Neural progenitor cell (in vitro differentiated cells): ENCODE measurements around the gene TMEM39B. TPM values are rescaled to one million over a fixed set of nuclear protein-coding genes. Genes with fewer than 3 reads are reported as not detected.

Experiments
- DNase-seq: peaks from one replicate; pipeline ENCODE4 v3.0.0-alpha.2; 2016; ENCODE audit warnings: low spot score
- H2AFZ ChIP-seq: fragments of 200-600 bp; sonication (generic); replicated peaks from 2 replicates; pipeline ENCODE4 v1.6.1; 2016; ENCODE audit warnings: antibody characterized with exemption
- H3F3A ChIP-seq: fragments of 200-600 bp; sonication (generic); 2 replicates; pipeline ENCODE4 v1.6.1; 2016; ENCODE audit warnings: antibody characterized with exemption, low read depth
- H3K27ac ChIP-seq: fragments of 200-600 bp; sonication (generic); 2 replicates; pipeline ENCODE4 v1.5.1; 2016; ENCODE audit warnings: mild to moderate bottlenecking
- H3K27me3 ChIP-seq: fragments of 200-600 bp; sonication (generic); 2 replicates; pipeline ENCODE4 v1.6.1; 2016; ENCODE audit warnings: mild to moderate bottlenecking, moderate library complexity
- H3K36me3 ChIP-seq: fragments of 200-600 bp; sonication (generic); 2 replicates; pipeline ENCODE4 v1.5.1; 2016
- H3K4me1 ChIP-seq: fragments of 200-600 bp; sonication (generic); 2 replicates; pipeline ENCODE4 v1.6.1; 2016; ENCODE audit warnings: mixed run types
- H3K4me2 ChIP-seq: fragments of 200-600 bp; sonication (generic); 2 replicates; pipeline ENCODE4 v1.6.1; 2016
- H3K4me3 ChIP-seq: fragments of 200-600 bp; sonication (generic); 2 replicates; pipeline ENCODE4 v1.5.1; 2016
- H3K79me2 ChIP-seq: fragments of 200-600 bp; sonication (generic); 2 replicates; pipeline ENCODE4 v1.6.1; 2016; ENCODE audit warnings: low read depth
- H3K9ac ChIP-seq: fragments of 200-600 bp; sonication (generic); 2 replicates; pipeline ENCODE4 v1.6.1; 2016
- H3K9me3 ChIP-seq: fragments of 200-600 bp; sonication (generic); 2 replicates; pipeline ENCODE4 v1.5.1; 2016; ENCODE audit warnings: low read depth
- H4K20me1 ChIP-seq: fragments of 200-600 bp; sonication (generic); 2 replicates; pipeline ENCODE4 v1.6.1; 2016; ENCODE audit warnings: low read depth
- H3K27ac Mint-ChIP-seq: 3 replicates; pipeline ENCODE4 v1.8.0; 2021; ENCODE audit warnings: mixed read lengths
- H3K27me3 Mint-ChIP-seq: 2 replicates; pipeline ENCODE4 v1.8.0; 2022; ENCODE audit warnings: low read depth, mild to moderate bottlenecking, inconsistent platforms, moderate library complexity, mixed read lengths; ENCODE audit not compliant: insufficient read depth
- H3K36me3 Mint-ChIP-seq: 3 replicates; pipeline ENCODE4 v1.8.0; 2021; ENCODE audit warnings: mixed read lengths
- H3K4me1 Mint-ChIP-seq: 3 replicates; pipeline ENCODE4 v1.8.0; 2021; ENCODE audit warnings: mixed read lengths
- H3K4me3 Mint-ChIP-seq: 3 replicates; pipeline ENCODE4 v1.8.0; 2021; ENCODE audit warnings: mild to moderate bottlenecking, moderate library complexity, mixed read lengths
- H3K9me3 Mint-ChIP-seq: 3 replicates; pipeline ENCODE4 v1.8.0; 2020; ENCODE audit warnings: mixed read lengths
- EZH2 ChIP-seq: fragments of 200-600 bp; sonication (generic); IDR thresholded peaks from 2 replicates; pipeline ENCODE4 v1.6.1; 2017; ENCODE audit warnings: antibody characterized with exemption, mild to moderate bottlenecking, moderate library complexity
- EZH2phosphoT487 ChIP-seq: fragments of 200-600 bp; sonication (generic); IDR thresholded peaks from 2 replicates; pipeline ENCODE4 v1.6.1; 2017; ENCODE audit warnings: antibody characterized with exemption
- total RNA-seq: library from RNA; depleted of rRNA; stranded (reverse); fragments of >200 nt; gene quantifications from 2 replicates; pipeline ENCODE4 v1.2.3, GENCODE V29; 2015; ENCODE audit warnings: low replicate concordance
- TF ChIP-seq, protein P1 (sequence below): fragments of 200-600 bp; sonication (generic); IDR thresholded peaks from 2 replicates; pipeline ENCODE4 v1.5.1; 2017; ENCODE audit warnings: antibody characterized with exemption, mild to moderate bottlenecking

TMEM39B gene
- total RNA-seq, 1 donor from 2014 or later, result 2.3 TPM

GRCh38 chr1:32055416-32055815 lies 17.3 kb upstream of the TMEM39B start:
- Histone ChIP-seq H3K27me3 (no peaks in the 10 kb centered on the region), H3K79me2 (peaks cover 8% of the 10 kb centered on the region), H3K9me3 (no peaks in the 10 kb centered on the region), H3K4me2 (no peak overlapping the region), H2AFZ (no peak overlapping the region), H3F3A (peaks cover 42% of the 10 kb centered on the region), H3K4me3 (no peak overlapping the region), H3K9ac (no peak overlapping the region), H3K4me1 (no peaks in the 10 kb centered on the region), H4K20me1 (peaks cover 18% of the 10 kb centered on the region), H3K36me3 (peaks cover 15% of the 10 kb centered on the region), H3K27ac (peak overlapping the region; percentile 10)
- Mint-ChIP-seq H3K27ac (no peak overlapping the region), H3K9me3 (no peaks in the 10 kb centered on the region), H3K27me3 (no peaks in the 10 kb centered on the region), H3K4me3 (no peak overlapping the region), H3K4me1 (peaks cover 5% of the 10 kb centered on the region), H3K36me3 (peaks cover 47% of the 10 kb centered on the region)
- no peak for DNase-seq
- TF ChIP-seq, protein P1, sequence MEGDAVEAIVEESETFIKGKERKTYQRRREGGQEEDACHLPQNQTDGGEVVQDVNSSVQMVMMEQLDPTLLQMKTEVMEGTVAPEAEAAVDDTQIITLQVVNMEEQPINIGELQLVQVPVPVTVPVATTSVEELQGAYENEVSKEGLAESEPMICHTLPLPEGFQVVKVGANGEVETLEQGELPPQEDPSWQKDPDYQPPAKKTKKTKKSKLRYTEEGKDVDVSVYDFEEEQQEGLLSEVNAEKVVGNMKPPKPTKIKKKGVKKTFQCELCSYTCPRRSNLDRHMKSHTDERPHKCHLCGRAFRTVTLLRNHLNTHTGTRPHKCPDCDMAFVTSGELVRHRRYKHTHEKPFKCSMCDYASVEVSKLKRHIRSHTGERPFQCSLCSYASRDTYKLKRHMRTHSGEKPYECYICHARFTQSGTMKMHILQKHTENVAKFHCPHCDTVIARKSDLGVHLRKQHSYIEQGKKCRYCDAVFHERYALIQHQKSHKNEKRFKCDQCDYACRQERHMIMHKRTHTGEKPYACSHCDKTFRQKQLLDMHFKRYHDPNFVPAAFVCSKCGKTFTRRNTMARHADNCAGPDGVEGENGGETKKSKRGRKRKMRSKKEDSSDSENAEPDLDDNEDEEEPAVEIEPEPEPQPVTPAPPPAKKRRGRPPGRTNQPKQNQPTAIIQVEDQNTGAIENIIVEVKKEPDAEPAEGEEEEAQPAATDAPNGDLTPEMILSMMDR, result no peak
- no peak for TF ChIP-seq EZH2phosphoT487
- TF ChIP-seq EZH2, result no peak

DNA sequence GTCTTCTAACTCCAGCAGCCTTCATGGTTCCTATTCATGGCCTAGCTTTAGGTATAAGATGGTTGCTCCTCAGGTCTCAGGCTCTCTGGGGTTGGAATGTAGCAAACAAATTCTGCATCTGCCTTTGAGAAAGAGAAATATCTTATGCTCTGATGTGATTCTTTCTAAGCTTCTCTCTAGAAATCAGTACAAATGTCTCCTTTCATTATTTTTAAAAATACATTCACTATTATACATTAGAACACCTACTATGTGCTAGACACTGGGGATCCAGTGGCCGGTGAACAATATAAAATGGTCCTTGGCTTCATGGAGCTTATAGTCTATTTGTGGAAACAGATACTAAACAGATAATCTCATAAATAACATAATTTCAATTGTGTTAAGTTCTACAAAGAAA lies 16.1 kb upstream of the TMEM39B start:
- H3K9me3 Mint-ChIP-seq, result no peaks in the 10 kb centered on the region
- no peak overlapping the region for H3K4me3 Mint-ChIP-seq
- Histone ChIP-seq H3K27ac (peak overlapping the region; percentile 16), H3K9me3 (no peaks in the 10 kb centered on the region), H3K4me2 (no peak overlapping the region), H3K9ac (no peak overlapping the region), H4K20me1 (peaks cover 7% of the 10 kb centered on the region), H3K4me3 (no peak overlapping the region), H3K36me3 (peaks cover 15% of the 10 kb centered on the region), H3K4me1 (no peaks in the 10 kb centered on the region), H3F3A (peaks cover 54% of the 10 kb centered on the region), H2AFZ (no peak overlapping the region), H3K79me2 (peaks cover 8% of the 10 kb centered on the region), H3K27me3 (no peaks in the 10 kb centered on the region)
- no peaks in the 10 kb centered on the region for H3K27me3 Mint-ChIP-seq
- H3K27ac Mint-ChIP-seq, result no peak overlapping the region
- TF ChIP-seq EZH2phosphoT487, result no peak
- TF ChIP-seq, protein P1, result no peak
- TF ChIP-seq EZH2, result no peak
- no peak for DNase-seq
- H3K36me3 Mint-ChIP-seq, result peaks cover 54% of the 10 kb centered on the region
- H3K4me1 Mint-ChIP-seq, result peaks cover 7% of the 10 kb centered on the region

GRCh38 chr1:32060914-32061313 lies 11.8 kb upstream of the TMEM39B start:
- no peak overlapping the region for H3K27ac Mint-ChIP-seq
- H3K4me2 ChIP-seq, result no peak overlapping the region

GRCh38 chr1:32062867-32063230 lies 9.9 kb upstream of the TMEM39B start:
- Histone ChIP-seq H3K27ac (peak overlapping the region; percentile 47), H3K4me3 (no peak overlapping the region), H3K79me2 (no peaks in the 10 kb centered on the region), H3K27me3 (no peaks in the 10 kb centered on the region), H3K9ac (no peak overlapping the region), H3K4me1 (no peaks in the 10 kb centered on the region), H3F3A (peaks cover 85% of the 10 kb centered on the region), H3K9me3 (no peaks in the 10 kb centered on the region), H3K36me3 (peaks cover 7% of the 10 kb centered on the region), H3K4me2 (no peak overlapping the region), H2AFZ (no peak overlapping the region), H4K20me1 (peaks cover 11% of the 10 kb centered on the region)
- TF ChIP-seq, protein P1, result no peak
- TF ChIP-seq EZH2 (no peak), EZH2phosphoT487 (no peak)
- Mint-ChIP-seq H3K27ac (peak overlapping the region; percentile 98), H3K4me1 (peaks cover 29% of the 10 kb centered on the region), H3K27me3 (peaks cover 6% of the 10 kb centered on the region), H3K4me3 (no peak overlapping the region), H3K9me3 (no peaks in the 10 kb centered on the region), H3K36me3 (peaks cover 23% of the 10 kb centered on the region)
- no peak for DNase-seq

More at GRCh38 chr1:32060914-32061313, 11.8 kb upstream of the TMEM39B start:
- H3K9me3 ChIP-seq, result no peaks in the 10 kb centered on the region
- no peak for DNase-seq
- H3K27me3 Mint-ChIP-seq, result no peaks in the 10 kb centered on the region
- no peak overlapping the region for H3K9ac ChIP-seq
- peaks cover 12% of the 10 kb centered on the region for H3K36me3 ChIP-seq
- H3K27ac ChIP-seq, result peak overlapping the region; percentile 81
- H3K27me3 ChIP-seq, result no peaks in the 10 kb centered on the region
- H3K36me3 Mint-ChIP-seq, result peaks cover 32% of the 10 kb centered on the region
- H3K9me3 Mint-ChIP-seq, result no peaks in the 10 kb centered on the region
- H3K79me2 ChIP-seq, result peaks cover 3% of the 10 kb centered on the region
- peaks cover 81% of the 10 kb centered on the region for H3F3A ChIP-seq
- no peak overlapping the region for H3K4me3 ChIP-seq
- no peak overlapping the region for H3K4me3 Mint-ChIP-seq
- peaks cover 29% of the 10 kb centered on the region for H3K4me1 Mint-ChIP-seq
- H4K20me1 ChIP-seq, result peaks cover 11% of the 10 kb centered on the region
- no peaks in the 10 kb centered on the region for H3K4me1 ChIP-seq
- H2AFZ ChIP-seq, result no peak overlapping the region
- TF ChIP-seq EZH2 (no peak), EZH2phosphoT487 (no peak)
